Loucy (cell line): ENCODE measurements around the gene FBXO36.

Experiments used
- H2AFZ ChIP-seq: fragments of 200-600 bp; sonication (generic); 2 replicates; pipeline ENCODE4 v1.6.0; 2016; ENCODE audit warnings: antibody characterized with exemption, mild to moderate bottlenecking, low read length, moderate library complexity
- H3F3A ChIP-seq: fragments of 200-600 bp; 2 replicates; pipeline ENCODE4 v1.6.0; 2016; ENCODE audit warnings: antibody characterized with exemption, low read depth, mild to moderate bottlenecking
- H3K27me3 ChIP-seq: fragments of 200-600 bp; sonication (generic); 2 replicates; pipeline ENCODE4 v1.6.1; 2014; ENCODE audit warnings: low read length, mild to moderate bottlenecking; ENCODE audit not compliant: insufficient read depth, poor library complexity, severe bottlenecking
- H3K36me3 ChIP-seq: fragments of 200-600 bp; sonication (generic); 2 replicates; pipeline ENCODE4 v1.6.1; 2016; ENCODE audit warnings: low read length; ENCODE audit not compliant: insufficient read depth
- H3K4me1 ChIP-seq: fragments of 200-600 bp; sonication (generic); 2 replicates; pipeline ENCODE4 v1.5.1; 2014; ENCODE audit warnings: low read length, mild to moderate bottlenecking; ENCODE audit not compliant: insufficient read depth, poor library complexity, severe bottlenecking
- H3K4me2 ChIP-seq: fragments of 200-600 bp; sonication (generic); 2 replicates; pipeline ENCODE4 v1.6.0; 2014; ENCODE audit warnings: antibody characterized with exemption, low read length, low read depth, mild to moderate bottlenecking; ENCODE audit not compliant: poor library complexity, severe bottlenecking
- H3K4me3 ChIP-seq: fragments of 200-600 bp; sonication (generic); 2 replicates; pipeline ENCODE4 v1.5.1; 2014; ENCODE audit warnings: low read length, mild to moderate bottlenecking, mixed read lengths; ENCODE audit not compliant: poor library complexity, severe bottlenecking
- H3K79me2 ChIP-seq: fragments of 200-600 bp; sonication (generic); 2 replicates; pipeline ENCODE4 v1.6.1; 2014; ENCODE audit warnings: low read length; ENCODE audit not compliant: insufficient read depth
- H3K9ac ChIP-seq: fragments of 200-600 bp; sonication (generic); 2 replicates; pipeline ENCODE4 v1.6.0; 2014; ENCODE audit warnings: mild to moderate bottlenecking, low read depth, low read length, moderate library complexity; ENCODE audit not compliant: poor library complexity, severe bottlenecking
- H3K9me2 ChIP-seq: fragments of 200-600 bp; sonication (generic); replicated peaks from 2 replicates; pipeline ENCODE4 v1.6.1; 2016; ENCODE audit warnings: low read depth, low read length, mixed read lengths
- H3K9me3 ChIP-seq: fragments of 200-600 bp; sonication (generic); 2 replicates; pipeline ENCODE4 v1.6.1; 2014; ENCODE audit warnings: mild to moderate bottlenecking, antibody characterized with exemption, low read length, low read depth; ENCODE audit not compliant: insufficient read depth
- H4K20me1 ChIP-seq: fragments of 200-600 bp; sonication (generic); 2 replicates; pipeline ENCODE4 v1.6.0; 2014; ENCODE audit warnings: antibody characterized with exemption, low read length, mild to moderate bottlenecking; ENCODE audit not compliant: insufficient read depth, poor library complexity, severe bottlenecking
- CTCF ChIP-seq: fragments of 200-600 bp; sonication (generic); conservative IDR thresholded peaks from 2 replicates; pipeline ENCODE4 v1.5.1; 2014; ENCODE audit warnings: mild to moderate bottlenecking, antibody characterized with exemption, low read length
- EZH2phosphoT487 ChIP-seq: fragments of 200-600 bp; IDR thresholded peaks from 2 replicates; pipeline ENCODE4 v1.6.1; 2018; ENCODE audit warnings: antibody characterized with exemption, mild to moderate bottlenecking, moderate library complexity, borderline replicate concordance

The FBXO36 gene

GRCh38 chr2:229875549-229875948 lies 46.8 kb upstream of the FBXO36 start:
- no peaks in the 10 kb centered on the region for H3F3A ChIP-seq
- H3K4me3 ChIP-seq: no peak overlapping the region
- H3K9me3 ChIP-seq: no peaks in the 10 kb centered on the region
- no peak overlapping the region for H3K9ac ChIP-seq
- H3K9me2 ChIP-seq: no peaks in the 10 kb centered on the region
- no peak overlapping the region for H3K4me2 ChIP-seq
- H4K20me1 ChIP-seq: peaks cover 10% of the 10 kb centered on the region
- peaks cover 4% of the 10 kb centered on the region for H3K4me1 ChIP-seq
- H3K36me3 ChIP-seq: peaks cover 43% of the 10 kb centered on the region; the same call in 1 of the 2 replicates
- H3K27me3 ChIP-seq: no peaks in the 10 kb centered on the region
- no peak for TF ChIP-seq EZH2phosphoT487
- H3K79me2 ChIP-seq: peaks cover 61% of the 10 kb centered on the region
- no peak overlapping the region for H2AFZ ChIP-seq

DNA sequence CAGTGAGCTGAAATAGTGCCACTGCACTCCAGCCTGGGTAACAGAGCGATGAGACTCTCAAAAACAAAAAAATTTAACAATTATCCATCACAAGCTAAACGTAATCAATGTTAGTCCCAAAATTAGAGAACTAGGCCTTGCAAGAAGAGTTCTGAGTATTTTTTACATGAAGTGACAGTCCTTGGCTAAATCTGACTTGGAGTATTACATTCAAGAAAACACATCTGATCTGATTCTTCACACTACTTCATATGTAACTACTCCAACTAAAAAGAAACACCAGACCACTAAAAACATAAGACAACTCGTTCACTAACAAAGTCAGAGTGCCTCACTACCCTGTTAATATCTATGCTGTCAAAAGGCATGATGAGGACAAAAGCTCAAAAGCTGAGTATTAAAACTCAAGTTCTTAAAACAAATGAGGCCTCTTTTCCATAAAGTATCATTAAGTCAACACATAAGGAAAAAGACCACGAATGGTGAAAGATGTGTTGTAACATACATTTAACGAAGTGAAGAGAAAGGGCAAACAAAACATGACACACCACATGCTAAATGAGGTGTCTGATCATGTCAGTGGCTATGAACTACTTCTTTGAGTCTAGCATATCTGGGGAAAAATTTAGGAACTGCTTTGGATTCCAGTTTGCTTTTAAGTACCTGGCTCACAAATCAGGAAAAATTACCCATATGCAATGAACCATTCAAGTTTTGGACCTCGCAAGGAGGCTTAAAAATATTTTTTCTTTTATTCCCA lies 42.9 kb upstream of the FBXO36 start:
- Histone ChIP-seq H4K20me1 (peaks cover 15% of the 10 kb centered on the region), H3K9me3 (no peaks in the 10 kb centered on the region), H3K9ac (no peak overlapping the region), H3K9me2 (no peaks in the 10 kb centered on the region), H3K4me2 (no peak overlapping the region), H3F3A (no peaks in the 10 kb centered on the region), H3K4me1 (no peaks in the 10 kb centered on the region), H3K4me3 (no peak overlapping the region), H3K79me2 (peaks cover 67% of the 10 kb centered on the region), H3K36me3 (peaks cover 34% of the 10 kb centered on the region; the same call in 1 of the 2 replicates), H2AFZ (no peak overlapping the region), H3K27me3 (no peaks in the 10 kb centered on the region)
- TF ChIP-seq CTCF (no peak), EZH2phosphoT487 (no peak)

GRCh38 chr2:229880892-229881586 lies 41.3 kb upstream of the FBXO36 start:
- Histone ChIP-seq H3K36me3 (peaks cover 38% of the 10 kb centered on the region; the same call in 1 of the 2 replicates), H3K4me2 (no peak overlapping the region), H3K9me3 (no peaks in the 10 kb centered on the region), H3F3A (no peaks in the 10 kb centered on the region), H2AFZ (no peak overlapping the region), H3K9ac (no peak overlapping the region), H3K79me2 (peaks cover 70% of the 10 kb centered on the region), H3K9me2 (no peaks in the 10 kb centered on the region), H3K4me3 (no peak overlapping the region), H3K4me1 (no peaks in the 10 kb centered on the region), H3K27me3 (no peaks in the 10 kb centered on the region), H4K20me1 (peaks cover 22% of the 10 kb centered on the region)
- TF ChIP-seq EZH2phosphoT487 (no peak), CTCF (no peak)
